GM23248 (cell line): ENCODE measurements around the gene OTOGL. TPM values are rescaled to one million over a fixed set of nuclear protein-coding genes. Genes with fewer than 3 reads are reported as not detected.
A peak's percentile ranks its signal among the peaks of the same experiment; 100 is the strongest.

Experiments
- DNase-seq: peaks from one replicate; pipeline ENCODE4 v3.0.0-alpha.2; 2015
- H2AFZ ChIP-seq: fragments of 200-600 bp; sonication (generic); 2 replicates; pipeline ENCODE4 v1.6.1; 2016; ENCODE audit warnings: antibody characterized with exemption
- H3F3A ChIP-seq: fragments of 200-600 bp; sonication (generic); 2 replicates; pipeline ENCODE4 v1.6.1; 2016; ENCODE audit warnings: mild to moderate bottlenecking, antibody characterized with exemption, mixed run types; ENCODE audit not compliant: insufficient read depth
- H3K27ac ChIP-seq: fragments of 200-600 bp; sonication (generic); 2 replicates; pipeline ENCODE4 v1.5.1; 2016; ENCODE audit warnings: mild to moderate bottlenecking
- H3K27me3 ChIP-seq: fragments of 200-600 bp; sonication (generic); replicated peaks from 2 replicates; pipeline ENCODE4 v1.6.1; 2016; ENCODE audit warnings: mild to moderate bottlenecking; ENCODE audit not compliant: insufficient read depth
- H3K36me3 ChIP-seq: fragments of 200-600 bp; sonication (generic); 2 replicates; pipeline ENCODE4 v1.6.1; 2016; ENCODE audit warnings: low read depth, mild to moderate bottlenecking
- H3K4me1 ChIP-seq: fragments of 200-600 bp; sonication (generic); 2 replicates; pipeline ENCODE4 v1.6.1; 2016; ENCODE audit warnings: mild to moderate bottlenecking; ENCODE audit not compliant: insufficient read depth
- H3K4me2 ChIP-seq: fragments of 200-600 bp; sonication (generic); one replicate; pipeline ENCODE4 v1.6.1; 2016; ENCODE audit warnings: mild to moderate bottlenecking; ENCODE audit not compliant: unreplicated experiment
- H3K4me3 ChIP-seq: fragments of 200-600 bp; sonication (generic); 2 replicates; pipeline ENCODE4 v1.5.1; 2016; ENCODE audit warnings: mild to moderate bottlenecking
- H3K79me2 ChIP-seq: fragments of 200-600 bp; sonication (generic); 2 replicates; pipeline ENCODE4 v1.6.1; 2016; ENCODE audit warnings: mild to moderate bottlenecking; ENCODE audit not compliant: insufficient read depth
- H3K9ac ChIP-seq: fragments of 200-600 bp; sonication (generic); 2 replicates; pipeline ENCODE4 v1.6.1; 2016; ENCODE audit warnings: mild to moderate bottlenecking
- H3K9me2 ChIP-seq: fragments of 200-600 bp; sonication (generic); 2 replicates; pipeline ENCODE4 v1.6.1; 2016; ENCODE audit warnings: mixed run types, mild to moderate bottlenecking, moderate library complexity; ENCODE audit not compliant: insufficient read depth
- H3K9me3 ChIP-seq: fragments of 200-600 bp; sonication (generic); one replicate; pipeline ENCODE4 v1.6.1; 2017; ENCODE audit warnings: low read depth
- H4K20me1 ChIP-seq: fragments of 200-600 bp; sonication (generic); 2 replicates; pipeline ENCODE4 v1.6.0; 2016; ENCODE audit not compliant: insufficient read depth
- EZH2 ChIP-seq: fragments of 200-600 bp; sonication (generic); IDR thresholded peaks from 2 replicates; pipeline ENCODE4 v1.6.1; 2018; ENCODE audit warnings: antibody characterized with exemption, mild to moderate bottlenecking; ENCODE audit not compliant: insufficient read depth, poor library complexity, severe bottlenecking
- EZH2phosphoT487 ChIP-seq: fragments of 200-600 bp; sonication (generic); IDR thresholded peaks from 2 replicates; pipeline ENCODE4 v1.6.1; 2018; ENCODE audit warnings: antibody characterized with exemption, moderate library complexity, mild to moderate bottlenecking, low read depth; ENCODE audit not compliant: insufficient read depth
- WGBS, 2 experiments: methylation state at CpG; one replicate each; pipeline ENCODE4 v1.1.6; 2015 to 2017; ENCODE audit warnings: low lambda C conversion rate in 2 of 2, low coverage in 1 of 2; ENCODE audit errors: missing lambda C conversion rate in 2 of 2; 5-methylcytosine and 5-hydroxymethylcytosine counted together
- in situ Hi-C: fragments of 300-500 bp; cut with MboI; formaldehyde crosslinking; loops from 2 replicates; pipeline ENCODE4 v1.15.0; 2020
- polyA plus RNA-seq: library from polyadenylated mRNA; unstranded; fragments of >200 nt; fragmentation: Nextera tagmentation; extraction: Ambion mirVana; gene quantifications from 2 replicates; pipeline ENCODE4 v1.2.1, GENCODE V29; 2016
- total RNA-seq: library from RNA; depleted of rRNA; stranded (reverse); fragments of >200 nt; shearing (Covaris generic); gene quantifications from 2 replicates; pipeline ENCODE4 v1.2.3, GENCODE V29; 2014

Gene OTOGL
- total and polyA plus RNA-seq, 2 experiments from 2014 or later: under 0.01 to 0.09 TPM

DNA sequence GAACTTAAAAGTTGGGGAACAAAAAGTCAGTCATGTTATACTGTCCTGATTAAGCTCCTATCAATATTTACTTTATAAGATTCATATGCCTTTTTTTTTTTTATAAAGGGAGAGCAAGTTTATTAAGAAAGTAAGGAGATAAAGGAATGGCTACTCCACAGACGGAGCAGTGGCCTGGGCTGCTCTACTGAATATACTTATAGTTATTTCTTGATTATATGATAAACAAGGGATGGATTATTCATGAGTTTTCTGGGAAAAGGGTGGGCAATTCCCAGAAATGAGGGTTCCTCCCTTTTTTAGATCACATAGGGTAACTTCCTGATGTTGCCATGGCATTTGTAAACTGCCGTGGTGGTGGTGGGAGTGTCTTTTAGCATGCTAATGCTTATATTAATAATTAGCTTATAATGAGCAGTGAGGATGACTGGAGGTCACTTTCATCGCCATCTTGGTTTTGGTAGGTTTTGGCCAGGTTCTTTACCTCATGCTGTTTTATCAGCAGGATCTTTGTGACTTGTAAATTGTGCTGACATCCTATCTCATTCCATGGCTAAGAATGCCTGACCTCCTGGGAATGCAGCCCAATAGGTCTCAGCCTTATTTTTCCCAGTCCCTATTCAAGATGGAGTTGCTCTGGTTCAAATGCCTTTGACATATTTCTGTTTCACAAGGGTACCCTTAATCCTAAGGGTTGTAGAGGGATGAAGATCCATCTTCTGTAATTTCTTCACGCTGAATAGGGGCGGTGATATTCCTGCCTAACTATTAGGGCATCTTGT, 73.9 kb downstream of the OTOGL start:
- in situ Hi-C loops: no loop called here
- H3K4me3 ChIP-seq: no peak overlapping the region
- no peaks in the 10 kb centered on the region for H3K36me3 ChIP-seq
- no peaks in the 10 kb centered on the region for H4K20me1 ChIP-seq
- H3K9me2 ChIP-seq: no peaks in the 10 kb centered on the region
- H2AFZ ChIP-seq: no peak overlapping the region
- WGBS, 2 experiments: 84 to 86% methylated on average over 5 of the region's 5 CpGs
- TF ChIP-seq EZH2phosphoT487 (no peak), EZH2 (no peak)
- no peak overlapping the region for H3K4me2 ChIP-seq
- DNase-seq: no peak
- H3K27ac ChIP-seq: no peak overlapping the region
- peaks cover 3% of the 10 kb centered on the region for H3K9me3 ChIP-seq
- H3K9ac ChIP-seq: no peak overlapping the region
- no peaks in the 10 kb centered on the region for H3K27me3 ChIP-seq
- H3F3A ChIP-seq: 0 out of 2 replicates have a peak, but pooled peaks cover 8% of the 10 kb centered on the region
- H3K4me1 ChIP-seq: no peaks in the 10 kb centered on the region
- H3K79me2 ChIP-seq: no peaks in the 10 kb centered on the region

- no peak for TF ChIP-seq EZH2
- no peak for TF ChIP-seq EZH2phosphoT487
- H4K20me1 ChIP-seq: no peaks in the 10 kb centered on the region
- H3K4me1 ChIP-seq: 0 out of 2 replicates have a peak, but pooled peaks cover 3% of the 10 kb centered on the region
- peak; percentile 37 for DNase-seq
- H3F3A ChIP-seq: 0 out of 2 replicates have a peak, but pooled peaks cover 8% of the 10 kb centered on the region
- H3K36me3 ChIP-seq: no peaks in the 10 kb centered on the region
- H3K9me2 ChIP-seq: no peaks in the 10 kb centered on the region
- H3K79me2 ChIP-seq: no peaks in the 10 kb centered on the region
- no peak overlapping the region for H3K9ac ChIP-seq
- in situ Hi-C loops: no loop called here
- peaks cover 3% of the 10 kb centered on the region for H3K9me3 ChIP-seq
- no peak overlapping the region for H2AFZ ChIP-seq
- no peak overlapping the region for H3K4me3 ChIP-seq
- H3K27ac ChIP-seq: no peak overlapping the region
- H3K4me2 ChIP-seq: no peak overlapping the region
- no peaks in the 10 kb centered on the region for H3K27me3 ChIP-seq
- 93 to 94% methylated on average over 2 of the region's 2 CpGs for WGBS, 2 experiments
Measured at GRCh38 chr12:80175307-80175930, 76.1 kb downstream of the OTOGL start.

GRCh38 chr12:80176706-80177105, 77.4 kb downstream of the OTOGL start:
- Histone ChIP-seq H3K36me3 (no peaks in the 10 kb centered on the region), H3K9me2 (no peaks in the 10 kb centered on the region), H3K79me2 (no peaks in the 10 kb centered on the region), H3K4me3 (no peak overlapping the region), H3K9ac (no peak overlapping the region), H3K27me3 (no peaks in the 10 kb centered on the region), H2AFZ (no peak overlapping the region), H4K20me1 (no peaks in the 10 kb centered on the region), H3K27ac (no peak overlapping the region), H3K4me2 (no peak overlapping the region), H3F3A (0 out of 2 replicates have a peak, but pooled peaks cover 8% of the 10 kb centered on the region), H3K9me3 (peaks cover 3% of the 10 kb centered on the region), H3K4me1 (0 out of 2 replicates have a peak, but pooled peaks cover 3% of the 10 kb centered on the region)
- in situ Hi-C loops: no loop called here
- WGBS, 2 experiments: 73 to 75% methylated on average over 2 of the region's 2 CpGs
- no peak for TF ChIP-seq EZH2
- TF ChIP-seq EZH2phosphoT487: no peak
- DNase-seq: no peak

GRCh38 chr12:80178846-80179245, 79.5 kb downstream of the OTOGL start:
- in situ Hi-C loops: no loop called here

More at GRCh38 chr12:80178846-80179245, 79.5 kb downstream of the OTOGL start:
- no peaks in the 10 kb centered on the region for H3K9me2 ChIP-seq
- H3K36me3 ChIP-seq: no peaks in the 10 kb centered on the region
- no peak overlapping the region for H3K27ac ChIP-seq
- H3K9ac ChIP-seq: no peak overlapping the region
- TF ChIP-seq EZH2phosphoT487 (no peak), EZH2 (no peak)
- H3K4me2 ChIP-seq: no peak overlapping the region
- peaks cover 3% of the 10 kb centered on the region for H3K9me3 ChIP-seq
- WGBS, 2 experiments: 67 to 70% methylated on average over 3 of the region's 3 CpGs
- H3K27me3 ChIP-seq: no peaks in the 10 kb centered on the region
- H3K4me3 ChIP-seq: no peak overlapping the region
- 0 out of 2 replicates have a peak, but pooled peaks cover 8% of the 10 kb centered on the region for H3F3A ChIP-seq
- no peaks in the 10 kb centered on the region for H3K79me2 ChIP-seq
- H2AFZ ChIP-seq: no peak overlapping the region
- peaks cover 3% of the 10 kb centered on the region; the same call in 1 of the 2 replicates for H3K4me1 ChIP-seq
- DNase-seq: no peak
- H4K20me1 ChIP-seq: no peaks in the 10 kb centered on the region
